H1 (cell line): ENCODE data around the gene TLK1. TPM values are rescaled to one million over a fixed set of nuclear protein-coding genes. Genes with fewer than 3 reads are reported as not detected.

ENCODE experiments used
- CHD2 ChIP-seq: IDR thresholded peaks from 2 replicates; pipeline ENCODE4 v1.6.1; 2012; ENCODE audit warnings: low read length, improper control_type of control experiment
- EP300 ChIP-seq, 2 experiments: IDR thresholded peaks; 1 replicate in 1 of 2; 2 replicates in 1 of 2; pipeline ENCODE4 v1.6.1; 2011 to 2012; ENCODE audit warnings: low read depth in 2 of 2, low read length in 2 of 2, mild to moderate bottlenecking in 2 of 2, borderline replicate concordance in 1 of 2, inconsistent platforms in 1 of 2, moderate library complexity in 1 of 2
- GABPA ChIP-seq: IDR thresholded peaks from 2 replicates; pipeline ENCODE4 v1.6.1; 2011; ENCODE audit warnings: mild to moderate bottlenecking, low read length, moderate library complexity, borderline replicate concordance; ENCODE audit not compliant: insufficient read depth
- RBBP5 ChIP-seq: IDR thresholded peaks from 2 replicates; pipeline ENCODE4 v1.7.1; 2012; ENCODE audit warnings: low read depth, mild to moderate bottlenecking, inconsistent platforms, low read length, moderate library complexity, borderline replicate concordance
- SP1 ChIP-seq: IDR thresholded peaks from 2 replicates; pipeline ENCODE4 v1.6.1; 2011; ENCODE audit warnings: low read depth, low read length
- TAF1 ChIP-seq: IDR thresholded peaks from 2 replicates; pipeline ENCODE4 v1.6.1; 2011; ENCODE audit warnings: mild to moderate bottlenecking, low read depth, low read length
- TCF12 ChIP-seq: IDR thresholded peaks from 2 replicates; pipeline ENCODE4 v1.6.1; 2011; ENCODE audit warnings: low read depth, mild to moderate bottlenecking, low read length
- polyA plus RNA-seq, 7 experiments: library from polyadenylated mRNA; depleted of rRNA in 3 of 7; stranded (reverse) in 5 of 7; unstranded in 2 of 7; fragments of >200 nt in 5 of 7; fragments of 200-250 nt in 2 of 7; gene quantifications; 1 replicate in 5 of 7; 2 replicates in 1 of 7; 4 replicates in 1 of 7; pipeline versions ENCODE4 v1.2.1 to v1.2.3, GENCODE V29; 2011 to 2013; ENCODE audit warnings: missing spikeins in 2 of 7, mixed read lengths in 2 of 7
- total RNA-seq: library from RNA; stranded (reverse); fragmentation: NEBNext Ultra II Directional; extraction: Animal tissue kit (Norgen Biotek cat#: 25700); gene quantifications from 2 replicates; pipeline ENCODE4 v1.2.1, GENCODE V29; 2021
- TF ChIP-seq, protein P1 (sequence below): IDR thresholded peaks from 2 replicates; pipeline ENCODE4 v1.6.1; 2012; ENCODE audit warnings: inconsistent platforms
- TF ChIP-seq, protein P2 (sequence below): fragments of 300-600 bp; sonication (generic); IDR thresholded peaks from 2 replicates; pipeline ENCODE4 v1.7.1; 2012; ENCODE audit warnings: low read length, moderate library complexity, mild to moderate bottlenecking, inconsistent platforms; ENCODE audit not compliant: insufficient replicate concordance

The TLK1 gene
- total and polyA plus RNA-seq, 2 of the 8 experiments (the other 6 are each of a cell fraction or from before 2014, with no cell fraction given): 11.2 to 102 TPM

DNA sequence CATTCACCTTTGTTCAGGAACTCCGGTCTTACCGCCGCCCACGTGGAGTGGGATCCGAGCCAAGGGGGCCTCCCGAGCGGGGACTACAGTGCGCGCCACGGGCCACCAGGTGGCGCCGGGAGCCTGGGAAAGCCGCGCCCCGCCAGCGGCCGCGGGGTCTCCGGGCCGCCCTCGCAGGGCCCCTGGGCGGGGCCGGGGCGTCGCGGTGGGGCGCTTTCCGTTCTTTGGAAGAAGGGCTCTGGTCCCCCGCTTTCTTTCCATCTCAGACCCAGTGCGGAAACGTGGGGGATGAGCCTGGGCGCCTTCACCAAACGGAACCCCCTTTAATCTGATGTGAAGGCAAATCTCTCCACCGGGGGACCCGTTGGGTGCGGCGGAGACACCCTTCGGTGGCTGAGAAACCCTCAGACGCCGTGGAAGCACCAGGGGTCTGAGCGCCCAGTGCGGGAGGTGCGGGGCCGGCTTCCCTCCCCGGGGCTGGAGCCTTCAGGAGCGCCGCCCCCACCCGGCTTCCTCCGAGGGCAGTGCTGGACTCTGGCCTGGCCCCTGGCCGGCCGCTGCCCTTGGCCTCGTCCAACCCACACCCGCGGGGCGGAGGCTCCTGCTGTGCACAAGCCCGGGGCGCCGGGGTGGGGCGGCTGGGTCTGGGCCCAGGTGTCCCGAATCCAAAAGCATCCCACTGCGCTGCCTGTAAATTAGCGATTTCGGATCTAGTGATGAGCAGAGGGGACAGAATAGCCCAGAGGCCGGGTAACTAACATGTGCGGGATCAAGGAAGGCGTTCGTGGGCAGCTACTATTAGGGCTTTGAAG is 187.0 kb downstream of the TLK1 start (continued):
- TF ChIP-seq GABPA (no peak), TAF1 (peak; percentile 71), TCF12 (no peak), SP1 (no peak), RBBP5 (no peak), EP300 (IDR thresholded peaks at IDR 0.05; ENCODE audit: borderline replicate concordance in 1 of 2, low read depth in 2 of 2, low read length in 2 of 2) (peak in 1 of 2 experiments; percentile 60; a peak in 1 of 3 replicates), CHD2 (no peak)
- TF ChIP-seq, protein P1, sequence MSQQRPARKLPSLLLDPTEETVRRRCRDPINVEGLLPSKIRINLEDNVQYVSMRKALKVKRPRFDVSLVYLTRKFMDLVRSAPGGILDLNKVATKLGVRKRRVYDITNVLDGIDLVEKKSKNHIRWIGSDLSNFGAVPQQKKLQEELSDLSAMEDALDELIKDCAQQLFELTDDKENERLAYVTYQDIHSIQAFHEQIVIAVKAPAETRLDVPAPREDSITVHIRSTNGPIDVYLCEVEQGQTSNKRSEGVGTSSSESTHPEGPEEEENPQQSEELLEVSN: 0 out of 2 replicates have a peak, but pooled peaks have one; percentile 17
- TF ChIP-seq, protein P2, sequence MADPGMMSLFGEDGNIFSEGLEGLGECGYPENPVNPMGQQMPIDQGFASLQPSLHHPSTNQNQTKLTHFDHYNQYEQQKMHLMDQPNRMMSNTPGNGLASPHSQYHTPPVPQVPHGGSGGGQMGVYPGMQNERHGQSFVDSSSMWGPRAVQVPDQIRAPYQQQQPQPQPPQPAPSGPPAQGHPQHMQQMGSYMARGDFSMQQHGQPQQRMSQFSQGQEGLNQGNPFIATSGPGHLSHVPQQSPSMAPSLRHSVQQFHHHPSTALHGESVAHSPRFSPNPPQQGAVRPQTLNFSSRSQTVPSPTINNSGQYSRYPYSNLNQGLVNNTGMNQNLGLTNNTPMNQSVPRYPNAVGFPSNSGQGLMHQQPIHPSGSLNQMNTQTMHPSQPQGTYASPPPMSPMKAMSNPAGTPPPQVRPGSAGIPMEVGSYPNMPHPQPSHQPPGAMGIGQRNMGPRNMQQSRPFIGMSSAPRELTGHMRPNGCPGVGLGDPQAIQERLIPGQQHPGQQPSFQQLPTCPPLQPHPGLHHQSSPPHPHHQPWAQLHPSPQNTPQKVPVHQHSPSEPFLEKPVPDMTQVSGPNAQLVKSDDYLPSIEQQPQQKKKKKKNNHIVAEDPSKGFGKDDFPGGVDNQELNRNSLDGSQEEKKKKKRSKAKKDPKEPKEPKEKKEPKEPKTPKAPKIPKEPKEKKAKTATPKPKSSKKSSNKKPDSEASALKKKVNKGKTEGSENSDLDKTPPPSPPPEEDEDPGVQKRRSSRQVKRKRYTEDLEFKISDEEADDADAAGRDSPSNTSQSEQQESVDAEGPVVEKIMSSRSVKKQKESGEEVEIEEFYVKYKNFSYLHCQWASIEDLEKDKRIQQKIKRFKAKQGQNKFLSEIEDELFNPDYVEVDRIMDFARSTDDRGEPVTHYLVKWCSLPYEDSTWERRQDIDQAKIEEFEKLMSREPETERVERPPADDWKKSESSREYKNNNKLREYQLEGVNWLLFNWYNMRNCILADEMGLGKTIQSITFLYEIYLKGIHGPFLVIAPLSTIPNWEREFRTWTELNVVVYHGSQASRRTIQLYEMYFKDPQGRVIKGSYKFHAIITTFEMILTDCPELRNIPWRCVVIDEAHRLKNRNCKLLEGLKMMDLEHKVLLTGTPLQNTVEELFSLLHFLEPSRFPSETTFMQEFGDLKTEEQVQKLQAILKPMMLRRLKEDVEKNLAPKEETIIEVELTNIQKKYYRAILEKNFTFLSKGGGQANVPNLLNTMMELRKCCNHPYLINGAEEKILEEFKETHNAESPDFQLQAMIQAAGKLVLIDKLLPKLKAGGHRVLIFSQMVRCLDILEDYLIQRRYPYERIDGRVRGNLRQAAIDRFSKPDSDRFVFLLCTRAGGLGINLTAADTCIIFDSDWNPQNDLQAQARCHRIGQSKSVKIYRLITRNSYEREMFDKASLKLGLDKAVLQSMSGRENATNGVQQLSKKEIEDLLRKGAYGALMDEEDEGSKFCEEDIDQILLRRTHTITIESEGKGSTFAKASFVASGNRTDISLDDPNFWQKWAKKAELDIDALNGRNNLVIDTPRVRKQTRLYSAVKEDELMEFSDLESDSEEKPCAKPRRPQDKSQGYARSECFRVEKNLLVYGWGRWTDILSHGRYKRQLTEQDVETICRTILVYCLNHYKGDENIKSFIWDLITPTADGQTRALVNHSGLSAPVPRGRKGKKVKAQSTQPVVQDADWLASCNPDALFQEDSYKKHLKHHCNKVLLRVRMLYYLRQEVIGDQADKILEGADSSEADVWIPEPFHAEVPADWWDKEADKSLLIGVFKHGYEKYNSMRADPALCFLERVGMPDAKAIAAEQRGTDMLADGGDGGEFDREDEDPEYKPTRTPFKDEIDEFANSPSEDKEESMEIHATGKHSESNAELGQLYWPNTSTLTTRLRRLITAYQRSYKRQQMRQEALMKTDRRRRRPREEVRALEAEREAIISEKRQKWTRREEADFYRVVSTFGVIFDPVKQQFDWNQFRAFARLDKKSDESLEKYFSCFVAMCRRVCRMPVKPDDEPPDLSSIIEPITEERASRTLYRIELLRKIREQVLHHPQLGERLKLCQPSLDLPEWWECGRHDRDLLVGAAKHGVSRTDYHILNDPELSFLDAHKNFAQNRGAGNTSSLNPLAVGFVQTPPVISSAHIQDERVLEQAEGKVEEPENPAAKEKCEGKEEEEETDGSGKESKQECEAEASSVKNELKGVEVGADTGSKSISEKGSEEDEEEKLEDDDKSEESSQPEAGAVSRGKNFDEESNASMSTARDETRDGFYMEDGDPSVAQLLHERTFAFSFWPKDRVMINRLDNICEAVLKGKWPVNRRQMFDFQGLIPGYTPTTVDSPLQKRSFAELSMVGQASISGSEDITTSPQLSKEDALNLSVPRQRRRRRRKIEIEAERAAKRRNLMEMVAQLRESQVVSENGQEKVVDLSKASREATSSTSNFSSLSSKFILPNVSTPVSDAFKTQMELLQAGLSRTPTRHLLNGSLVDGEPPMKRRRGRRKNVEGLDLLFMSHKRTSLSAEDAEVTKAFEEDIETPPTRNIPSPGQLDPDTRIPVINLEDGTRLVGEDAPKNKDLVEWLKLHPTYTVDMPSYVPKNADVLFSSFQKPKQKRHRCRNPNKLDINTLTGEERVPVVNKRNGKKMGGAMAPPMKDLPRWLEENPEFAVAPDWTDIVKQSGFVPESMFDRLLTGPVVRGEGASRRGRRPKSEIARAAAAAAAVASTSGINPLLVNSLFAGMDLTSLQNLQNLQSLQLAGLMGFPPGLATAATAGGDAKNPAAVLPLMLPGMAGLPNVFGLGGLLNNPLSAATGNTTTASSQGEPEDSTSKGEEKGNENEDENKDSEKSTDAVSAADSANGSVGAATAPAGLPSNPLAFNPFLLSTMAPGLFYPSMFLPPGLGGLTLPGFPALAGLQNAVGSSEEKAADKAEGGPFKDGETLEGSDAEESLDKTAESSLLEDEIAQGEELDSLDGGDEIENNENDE: no peak
